H1 (cell line): ENCODE results near the gene KRT9. TPM values are rescaled to one million over a fixed set of nuclear protein-coding genes. Genes with fewer than 3 reads are reported as not detected.

ENCODE experiments used
- CTCF ChIA-PET: fragments of 300-600 bp; sonication (Branson Sonifier 250); formaldehyde crosslinking; loops from one replicate; lab custom pipeline; 2021; ENCODE audit not compliant: partially characterized antibody; lab: Charles Lee
- POLR2A ChIA-PET: fragments of 300-600 bp; sonication (Branson Sonifier 250); formaldehyde crosslinking; loops from one replicate; lab custom pipeline; 2021; ENCODE audit warnings: inconsistent platforms; ENCODE audit not compliant: partially characterized antibody; lab: Charles Lee
- DNase-seq, 2 experiments: peaks; one replicate each; pipeline versions ENCODE4 v3.0.0 to v3.0.0-alpha.2; 2010 to 2022; ENCODE audit warnings: low spot score in 2 of 2, low read depth in 1 of 2, mixed read lengths in 1 of 2
- FAIRE-seq: peaks from 2 replicates; lab custom pipeline; 2011; peaks lifted over from hg19 to GRCh38; lab: Jason Lieb, UNC
- H2AFZ ChIP-seq: 2 replicates; pipeline ENCODE4 v1.8.1; 2012; ENCODE audit warnings: low read length, inconsistent platforms
- H2AK5ac ChIP-seq: 2 replicates; pipeline ENCODE4 v1.6.1; 2013; ENCODE audit warnings: low read depth, low read length
- H2BK120ac ChIP-seq: replicated peaks from 2 replicates; pipeline ENCODE3; 2013; ENCODE audit warnings: low read depth, low read length, inconsistent platforms
- H2BK12ac ChIP-seq: 2 replicates; pipeline ENCODE4 v1.6.1; 2013; ENCODE audit warnings: low read depth, low read length
- H2BK15ac ChIP-seq: 2 replicates; pipeline ENCODE4 v1.6.1; 2013; ENCODE audit warnings: low read length
- H2BK20ac ChIP-seq: 2 replicates; pipeline ENCODE4 v1.6.1; 2013; ENCODE audit warnings: low read length
- H2BK5ac ChIP-seq: 2 replicates; pipeline ENCODE4 v1.6.1; 2013; ENCODE audit warnings: low read depth, low read length
- H3K14ac ChIP-seq: 2 replicates; pipeline ENCODE4 v1.6.1; 2013; ENCODE audit warnings: inconsistent platforms; ENCODE audit not compliant: insufficient read length
- H3K18ac ChIP-seq: 2 replicates; pipeline ENCODE4 v1.6.1; 2013; ENCODE audit warnings: low read length; ENCODE audit errors: extremely low read depth
- H3K23ac ChIP-seq: 2 replicates; pipeline ENCODE4 v1.6.1; 2013; ENCODE audit warnings: inconsistent platforms; ENCODE audit not compliant: insufficient read length
- H3K23me2 ChIP-seq: 2 replicates; pipeline ENCODE4 v1.6.1; 2013; ENCODE audit warnings: low read depth, low read length
- H3K27ac ChIP-seq: 2 replicates; pipeline ENCODE4 v1.6.1; 2011; ENCODE audit warnings: low read depth, low read length, inconsistent platforms
- H3K27me3 ChIP-seq, 4 experiments: replicated peaks in 1 of 4; 1 replicate in 1 of 4; 2 replicates in 3 of 4; pipeline versions ENCODE4 v1.6.1 to v1.8.1; 2011 to 2013; ENCODE audit warnings: low read length in 3 of 4, mild to moderate bottlenecking in 3 of 4, inconsistent platforms in 2 of 4, mixed read lengths in 2 of 4, moderate library complexity in 1 of 4; ENCODE audit not compliant: control insufficient read depth in 3 of 4, insufficient read depth in 3 of 4; ENCODE audit errors: extremely low read depth in 1 of 4
- H3K36me3 ChIP-seq, 4 experiments: 2 replicates each; pipeline versions ENCODE4 v1.6.1 to v1.8.1; 2011 to 2013; ENCODE audit warnings: mild to moderate bottlenecking in 4 of 4, low read length in 3 of 4, moderate library complexity in 2 of 4, control low read depth in 1 of 4, inconsistent platforms in 1 of 4; ENCODE audit not compliant: insufficient read depth in 4 of 4, control insufficient read depth in 2 of 4
- H3K4ac ChIP-seq: replicated peaks from 2 replicates; pipeline ENCODE3; 2013; ENCODE audit warnings: low read length, low read depth, mixed read lengths, inconsistent platforms; ENCODE audit not compliant: insufficient read length
- H3K4me1 ChIP-seq, 4 experiments: replicated peaks in 1 of 4; 1 replicate in 1 of 4; 2 replicates in 3 of 4; pipeline versions ENCODE4 v1.6.1 to v1.8.1; 2011 to 2013; ENCODE audit warnings: low read length in 3 of 4, inconsistent platforms in 2 of 4, mixed read lengths in 1 of 4; ENCODE audit not compliant: insufficient read depth in 4 of 4, control insufficient read depth in 3 of 4
- H3K4me2 ChIP-seq, 2 experiments: 2 replicates each; pipeline versions ENCODE4 v1.6.1 to v1.8.1; 2011 to 2013; ENCODE audit warnings: low read depth in 2 of 2, low read length in 2 of 2, control low read depth in 1 of 2, inconsistent platforms in 1 of 2, mild to moderate bottlenecking in 1 of 2; ENCODE audit not compliant: insufficient read depth in 1 of 2
- H3K4me3 ChIP-seq, 4 experiments: fragments of 200-600, 300-600 bp in 1 of 4; sonication (generic), shearing (Covaris generic), sonication (Bioruptor Twin) in 1 of 4; 2 replicates each; pipeline versions ENCODE4 v1.5.1 to v1.8.1; 2011 to 2016; ENCODE audit warnings: low read length in 4 of 4, low read depth in 3 of 4, control low read depth in 2 of 4, inconsistent platforms in 2 of 4, mild to moderate bottlenecking in 2 of 4, mixed read lengths in 1 of 4, moderate library complexity in 1 of 4; ENCODE audit not compliant: insufficient read depth in 2 of 4; ENCODE audit errors: extremely low read depth in 1 of 4
- H3K56ac ChIP-seq: replicated peaks from 2 replicates; pipeline ENCODE3; 2013; ENCODE audit warnings: low read depth, mild to moderate bottlenecking, mixed read lengths, low read length, inconsistent platforms; ENCODE audit not compliant: insufficient read length
- H3K79me1 ChIP-seq: 2 replicates; pipeline ENCODE4 v1.6.1; 2013; ENCODE audit warnings: low read depth, low read length, control low read depth
- H3K79me2 ChIP-seq, 2 experiments: 2 replicates each; pipeline versions ENCODE4 v1.6.1 to v1.8.1; 2012 to 2013; ENCODE audit warnings: low read length in 2 of 2, mild to moderate bottlenecking in 2 of 2, inconsistent platforms in 1 of 2; ENCODE audit not compliant: insufficient read depth in 2 of 2, control insufficient read depth in 1 of 2
- H3K9ac ChIP-seq, 4 experiments: replicated peaks in 1 of 4; 1 replicate in 1 of 4; 2 replicates in 3 of 4; pipeline versions ENCODE4 v1.6.1 to v1.8.1; 2011 to 2013; ENCODE audit warnings: low read depth in 3 of 4, low read length in 3 of 4, control low read depth in 2 of 4, mild to moderate bottlenecking in 2 of 4, moderate library complexity in 2 of 4, inconsistent platforms in 1 of 4; ENCODE audit errors: extremely low read depth in 1 of 4
- H3K9me3 ChIP-seq, 2 experiments: 2 replicates each; pipeline versions ENCODE4 v1.6.1 to v1.8.1; 2012 to 2013; ENCODE audit warnings: mild to moderate bottlenecking in 2 of 2, moderate library complexity in 2 of 2, control low read depth in 1 of 2, inconsistent platforms in 1 of 2, low read depth in 1 of 2, low read length in 1 of 2, mixed read lengths in 1 of 2; ENCODE audit not compliant: insufficient read depth in 2 of 2
- H4K20me1 ChIP-seq, 2 experiments: replicated peaks in 1 of 2; 2 replicates each; pipeline versions ENCODE3 to v1.8.1; 2011 to 2013; ENCODE audit warnings: inconsistent platforms in 2 of 2, low read length in 2 of 2, mild to moderate bottlenecking in 1 of 2; ENCODE audit not compliant: insufficient read depth in 2 of 2, control insufficient read depth in 1 of 2
- H4K5ac ChIP-seq: 2 replicates; pipeline ENCODE4 v1.6.1; 2013; ENCODE audit warnings: low read length, low read depth, mixed read lengths, inconsistent platforms; ENCODE audit not compliant: insufficient read length
- H4K8ac ChIP-seq: 2 replicates; pipeline ENCODE4 v1.8.0; 2013; ENCODE audit warnings: mild to moderate bottlenecking, moderate library complexity, low read length, inconsistent platforms; ENCODE audit not compliant: insufficient read depth; ENCODE audit errors: extremely low read depth
- H4K91ac ChIP-seq: replicated peaks from 2 replicates; pipeline ENCODE3; 2013; ENCODE audit warnings: low read length, mixed read lengths, inconsistent platforms; ENCODE audit not compliant: insufficient read length
- ASH2L ChIP-seq: fragments of 200-600, 300-600 bp; sonication (generic); IDR thresholded peaks from one replicate; pipeline ENCODE4 v1.7.1; 2017; ENCODE audit warnings: low read length
- CHD2 ChIP-seq: IDR thresholded peaks from 2 replicates; pipeline ENCODE4 v1.6.1; 2012; ENCODE audit warnings: low read length, improper control_type of control experiment
- WGBS, 2 experiments: shearing (Covaris generic) in 1 of 2; methylation state at CpG; one replicate each; pipeline versions ENCODE4 v1.1.6 to v1.1.7; 2013 to 2015; ENCODE audit warnings: low lambda C conversion rate in 2 of 2, mixed read lengths in 2 of 2, inconsistent platforms in 1 of 2, low coverage in 1 of 2, missing lambda C conversion rate in 1 of 2; ENCODE audit not compliant: insufficient replicate concordance in 2 of 2, insufficient coverage in 1 of 2, insufficient read length in 1 of 2; ENCODE audit errors: extremely low coverage in 1 of 2, missing lambda C conversion rate in 1 of 2; 5-methylcytosine and 5-hydroxymethylcytosine counted together
- polyA plus RNA-seq, 7 experiments: library from polyadenylated mRNA; depleted of rRNA in 3 of 7; stranded (reverse) in 5 of 7; unstranded in 2 of 7; fragments of >200 nt in 5 of 7; fragments of 200-250 nt in 2 of 7; gene quantifications; 1 replicate in 5 of 7; 2 replicates in 1 of 7; 4 replicates in 1 of 7; pipeline versions ENCODE4 v1.2.1 to v1.2.3, GENCODE V29; 2011 to 2013; ENCODE audit warnings: missing spikeins in 2 of 7, mixed read lengths in 2 of 7
- total RNA-seq: library from RNA; stranded (reverse); fragmentation: NEBNext Ultra II Directional; extraction: Animal tissue kit (Norgen Biotek cat#: 25700); gene quantifications from 2 replicates; pipeline ENCODE4 v1.2.1, GENCODE V29; 2021
- TF ChIP-seq, protein P1 (sequence below): IDR thresholded peaks from 2 replicates; pipeline ENCODE4 v1.6.1; 2011; ENCODE audit warnings: low read depth, mild to moderate bottlenecking, low read length; ENCODE audit not compliant: insufficient read depth

Gene KRT9
- total and polyA plus RNA-seq, 2 of the 8 experiments (the other 6 are each of a cell fraction or from before 2014, with no cell fraction given): not detected

DNA sequence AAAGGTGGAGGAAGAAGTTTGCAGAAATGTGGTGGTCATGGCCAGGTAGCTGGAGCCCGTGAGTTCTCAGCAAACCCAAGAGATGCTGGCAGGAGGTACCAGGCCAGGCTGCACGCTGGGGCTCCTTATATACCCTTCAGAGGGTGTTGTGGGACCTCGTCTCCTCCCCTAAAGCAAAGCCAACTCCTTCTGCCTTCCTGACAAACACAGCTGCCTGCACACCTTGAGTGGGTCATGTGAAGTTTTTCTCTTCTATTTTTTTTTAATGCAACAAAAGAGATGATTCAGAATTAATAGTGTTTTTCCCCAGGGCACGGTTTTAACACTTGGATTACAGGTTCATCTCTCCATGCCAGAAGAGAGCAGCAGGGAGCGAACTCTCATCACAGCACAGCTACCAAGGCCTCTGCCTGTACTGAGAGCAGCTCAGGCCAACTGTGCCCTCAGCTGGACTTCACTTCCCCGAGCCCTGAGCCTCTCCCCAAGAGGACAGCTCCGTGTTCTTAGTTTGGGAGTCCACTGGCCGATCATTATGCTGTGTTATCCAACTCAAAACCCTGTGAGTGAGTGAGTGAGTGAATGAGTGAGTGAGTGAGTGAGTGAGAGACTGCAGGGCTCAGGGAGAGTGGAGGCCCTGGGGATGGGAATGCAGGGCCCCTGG lies 52.9 kb downstream of the KRT9 start, which contains the start of gene KRT15:
Gene KRT15 (minus strand): TSS at position 102 of the 661 bp plus-strand sequence. CDS start 63 bp downstream, at position 39.
- no peak within 1 kb of the TSS for H3K23ac ChIP-seq
- H3K4me2 ChIP-seq: no peak within 1 kb of the TSS
- H2AK5ac ChIP-seq: no peak within 1 kb of the TSS
- H3K9ac ChIP-seq: no peak within 1 kb of the TSS; a peak in 1 of 7 replicates
- H3K36me3 ChIP-seq: peaks cover 3 to 17% (median 6%) of the 10 kb centered on the region in 4 experiments; a peak in 5 of 8 replicates
- H3K27ac ChIP-seq: no peak within 1 kb of the TSS
- DNase-seq (no peak), FAIRE-seq (no peak)
- no peak within 1 kb of the TSS for H4K5ac ChIP-seq
- H2BK12ac ChIP-seq: peak within 1 kb of the TSS; percentile 17; the same call in 1 of the 2 replicates
- H3K27me3 ChIP-seq: no peaks in the 10 kb centered on the region; a peak in 1 of 7 replicates
- H3K4me1 ChIP-seq: peaks cover 0 to 16% (median 10%) of the 10 kb centered on the region in 4 experiments; a peak in 6 of 7 replicates
- peaks cover 2 to 3% of the 10 kb centered on the region in 2 experiments for H4K20me1 ChIP-seq
- no peak within 1 kb of the TSS for H3K4me3 ChIP-seq
- no peaks in the 10 kb centered on the region for H3K79me1 ChIP-seq
- peak within 1 kb of the TSS; percentile 31 for H4K91ac ChIP-seq
- ChIA-PET POLR2A (interaction anchor here (0.6 to 8.0 kb wide), 3 partner anchors 10 to 169 kb away, joined by 3 to 69 read pairs (median 3); partner anchors contain the start of gene KRT19), CTCF (interaction anchor here (0.6 to 3.4 kb wide), 7 partner anchors 30 to 1064 kb away, joined by 3 to 13 read pairs (median 4); no protein-coding TSS in a partner anchor)
- no peaks in the 10 kb centered on the region for H3K79me2 ChIP-seq
- no peaks in the 10 kb centered on the region; the same call in 1 of the 2 replicates for H3K23me2 ChIP-seq
- no peak within 1 kb of the TSS for H3K4ac ChIP-seq
- no peaks in the 10 kb centered on the region for H3K9me3 ChIP-seq
- no peak within 1 kb of the TSS for H2AFZ ChIP-seq
- peak within 1 kb of the TSS; percentile 38 for H4K8ac ChIP-seq
- peak within 1 kb of the TSS; percentile 52; the same call in 1 of the 2 replicates for H3K18ac ChIP-seq
- TF ChIP-seq, protein P1, sequence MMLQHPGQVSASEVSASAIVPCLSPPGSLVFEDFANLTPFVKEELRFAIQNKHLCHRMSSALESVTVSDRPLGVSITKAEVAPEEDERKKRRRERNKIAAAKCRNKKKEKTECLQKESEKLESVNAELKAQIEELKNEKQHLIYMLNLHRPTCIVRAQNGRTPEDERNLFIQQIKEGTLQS: no peak
- TF ChIP-seq ASH2L (peak; percentile 53), CHD2 (no peak)
- WGBS, 2 experiments: 84% methylated on average over 8 of the region's 8 CpGs; no CpG with 5 or more reads in 1 of the 2 experiments
- no peak within 1 kb of the TSS for H3K14ac ChIP-seq
- peak within 1 kb of the TSS; percentile 88; the same call in 1 of the 2 replicates for H2BK15ac ChIP-seq
- no peak within 1 kb of the TSS for H2BK120ac ChIP-seq
- no peak within 1 kb of the TSS for H3K56ac ChIP-seq
- 0 out of 2 replicates have a peak within 1 kb of the TSS, but pooled peaks have one; percentile 32 for H2BK20ac ChIP-seq
- H2BK5ac ChIP-seq: 0 out of 2 replicates have a peak within 1 kb of the TSS, but pooled peaks have one; percentile 16
